HPDE6-E6E7 (cell line): ENCODE measurements around the gene ANAPC10.
"Not testable (repeated sequence)": the region's sequence is repeated elsewhere in the genome, so short reads cannot be mapped to it uniquely, and the experiment has no call there.

Source experiments
- DNase-seq: peaks from one replicate; pipeline ENCODE4 v3.0.0; 2011; ENCODE audit warnings: missing footprints; ENCODE audit errors: extremely low spot score

ANAPC10 gene

GRCh38 chr4:145097821-145098674 is at the start of gene ANAPC10, which contains the start of gene ABCE1:
Gene ANAPC10 (minus strand): TSS chr4:145098196. CDS start chr4:145096099, 2,097 bp downstream.
Gene ABCE1 (plus strand): TSS chr4:145098311. CDS start chr4:145104413, 6,102 bp downstream.
- peak; percentile 95 for DNase-seq

- not testable (repeated sequence) for DNase-seq
Measured at GRCh38 chr4:145136219-145136618, 38.2 kb upstream of the ANAPC10 start.

- DNase-seq, result no peak
Measured at GRCh38 chr4:145132511-145133098, 34.6 kb upstream of the ANAPC10 start.

GRCh38 chr4:145131848-145132247 is 33.9 kb upstream of the ANAPC10 start:
- no peak for DNase-seq

- DNase-seq, result no peak
Measured at GRCh38 chr4:145130788-145131399, 32.9 kb upstream of the ANAPC10 start.

GRCh38 chr4:145130130-145130529 is 32.1 kb upstream of the ANAPC10 start:
- no peak for DNase-seq

GRCh38 chr4:145125396-145125795 is 27.4 kb upstream of the ANAPC10 start:
- no peak for DNase-seq

- DNase-seq, result no peak
Measured at GRCh38 chr4:145108128-145108527, 10.1 kb upstream of the ANAPC10 start.

- DNase-seq, result no peak
Measured at GRCh38 chr4:145107126-145107525, 9.1 kb upstream of the ANAPC10 start.

GRCh38 chr4:145103496-145103895 is 5.5 kb upstream of the ANAPC10 start:
- DNase-seq, result no peak

- DNase-seq, result no peak
Measured at GRCh38 chr4:145102619-145103018, 4.6 kb upstream of the ANAPC10 start.

GRCh38 chr4:145101091-145101490 is 3.1 kb upstream of the ANAPC10 start:
- no peak for DNase-seq

GRCh38 chr4:145099653-145100052 is 1.7 kb upstream of the ANAPC10 start:
- no peak for DNase-seq

GRCh38 chr4:145098675-145099037 is 660 bp upstream of the ANAPC10 start:
- peak; percentile 42 for DNase-seq

- DNase-seq, result no peak
Measured at GRCh38 chr4:145097331-145097820, 620 bp downstream of the ANAPC10 start.

GRCh38 chr4:145093638-145094037 is 4.4 kb downstream of the ANAPC10 start:
- DNase-seq, result no peak

GRCh38 chr4:145090380-145090779 is 7.6 kb downstream of the ANAPC10 start:
- DNase-seq, result no peak

- no peak for DNase-seq
Measured at GRCh38 chr4:145083891-145084605, 13.9 kb downstream of the ANAPC10 start.

GRCh38 chr4:145081756-145082155 is 16.2 kb downstream of the ANAPC10 start:
- DNase-seq, result no peak

- no peak for DNase-seq
Measured at GRCh38 chr4:145076469-145076855, 21.5 kb downstream of the ANAPC10 start.

- DNase-seq, result no peak
Measured at GRCh38 chr4:145075742-145076468, 22.1 kb downstream of the ANAPC10 start.
